PC-9 (cell line): ENCODE results near the gene YIF1B. TPM values are rescaled to one million over a fixed set of nuclear protein-coding genes. Genes with fewer than 3 reads are reported as not detected.

Source experiments
- BruUV-seq: library from RNA; stranded (reverse); fragments of 400-500 nt; replicated peaks from 2 replicates; lab custom pipeline; 2021; lab: Mats Ljungman, UMichigan
- CTCF ChIA-PET: fragments of 300-600 bp; sonication (Branson Sonifier 250); formaldehyde crosslinking; loops from one replicate; lab custom pipeline; 2022; ENCODE audit warnings: antibody characterized with exemption; lab: Charles Lee
- POLR2A ChIA-PET: fragments of 300-600 bp; sonication (Branson Sonifier 250); formaldehyde crosslinking; loops from one replicate; lab custom pipeline; 2022; ENCODE audit warnings: antibody characterized with exemption; ENCODE audit not compliant: unreplicated experiment; lab: Charles Lee
- DNase-seq, 2 experiments: peaks; one replicate each; pipeline versions ENCODE4 v3.0.0 to v3.0.0-alpha.2; 2015 to 2022; ENCODE audit warnings: mixed read lengths in 1 of 2
- H2AFZ ChIP-seq: fragments of 200-600 bp; sonication (generic); 2 replicates; pipeline ENCODE4 v1.8.1; 2017; ENCODE audit warnings: antibody characterized with exemption
- H3F3A ChIP-seq: fragments of 200-600 bp; sonication (generic); 2 replicates; pipeline ENCODE4 v1.8.1; 2017; ENCODE audit warnings: antibody characterized with exemption, mild to moderate bottlenecking, low read depth; ENCODE audit not compliant: insufficient read depth
- H3K27ac ChIP-seq: fragments of 200-600 bp; sonication (generic); 2 replicates; pipeline ENCODE4 v1.6.1; 2016; ENCODE audit warnings: mixed run types
- H3K27me3 ChIP-seq: fragments of 200-600 bp; sonication (generic); 2 replicates; pipeline ENCODE4 v1.6.1; 2016; ENCODE audit warnings: low read depth, mixed run types; ENCODE audit not compliant: insufficient read depth
- H3K36me3 ChIP-seq: fragments of 200-600 bp; sonication (generic); 2 replicates; pipeline ENCODE4 v1.6.1; 2016; ENCODE audit warnings: low read depth, mixed run types
- H3K4me1 ChIP-seq: fragments of 200-600 bp; sonication (generic); replicated peaks from 2 replicates; pipeline ENCODE4 v1.6.1; 2016; ENCODE audit warnings: mixed run types; ENCODE audit not compliant: insufficient read depth
- H3K4me2 ChIP-seq: fragments of 200-600 bp; sonication (generic); 2 replicates; pipeline ENCODE4 v1.6.1; 2017; ENCODE audit warnings: mixed run types
- H3K4me3 ChIP-seq: fragments of 200-600 bp; sonication (generic); 2 replicates; pipeline ENCODE4 v1.6.1; 2016; ENCODE audit warnings: mixed run types
- H3K79me2 ChIP-seq: fragments of 200-600 bp; sonication (generic); 2 replicates; pipeline ENCODE4 v1.6.1; 2017; ENCODE audit warnings: low read depth, mixed run types
- H3K9me2 ChIP-seq: fragments of 200-600 bp; sonication (generic); 2 replicates; pipeline ENCODE4 v1.8.1; 2017; ENCODE audit warnings: mild to moderate bottlenecking; ENCODE audit not compliant: insufficient read depth
- H3K9me3 ChIP-seq: fragments of 200-600 bp; sonication (generic); 2 replicates; pipeline ENCODE4 v1.8.1; 2016; ENCODE audit warnings: low read depth; ENCODE audit not compliant: insufficient read depth
- H4K20me1 ChIP-seq: fragments of 200-600 bp; sonication (generic); 2 replicates; pipeline ENCODE4 v1.8.1; 2017; ENCODE audit not compliant: insufficient read depth
- CTCF ChIP-seq: fragments of 200-600 bp; sonication (generic); conservative IDR thresholded peaks from 2 replicates; pipeline ENCODE4 v1.6.1; 2017; ENCODE audit warnings: mixed run types, antibody characterized with exemption, mild to moderate bottlenecking, moderate library complexity
- EZH2 ChIP-seq: fragments of 200-600 bp; sonication (generic); IDR thresholded peaks from 2 replicates; pipeline ENCODE4 v1.8.0; 2017; ENCODE audit warnings: antibody characterized with exemption, low read depth
- intact Hi-C: fragments of 100-400 bp; cut with micrococcal nuclease; formaldehyde crosslinking; loops from one replicate; pipeline ENCODE4 v1.10.0; 2022; ENCODE audit not compliant: unreplicated experiment
- total RNA-seq: library from RNA; stranded (reverse); gene quantifications from 2 replicates; pipeline ENCODE4 v1.2.3, GENCODE V29; 2021

YIF1B gene
- total RNA-seq, 1 experiment from 2014 or later: 39.8 TPM

GRCh38 chr19:38306236-38306635 lies 9.5 kb downstream of the YIF1B start:
- CTCF ChIA-PET: no interaction called here
- Histone ChIP-seq H3K4me1 (peaks cover 24% of the 10 kb centered on the region), H4K20me1 (peaks cover 3% of the 10 kb centered on the region; the same call in 1 of the 2 replicates), H3K27me3 (no peaks in the 10 kb centered on the region), H3K4me3 (no peak overlapping the region), H3K4me2 (no peak overlapping the region), H3K9me2 (no peaks in the 10 kb centered on the region), H3K27ac (no peak overlapping the region), H2AFZ (no peak overlapping the region), H3F3A (peaks cover 30% of the 10 kb centered on the region), H3K79me2 (peaks cover 41% of the 10 kb centered on the region), H3K9me3 (no peaks in the 10 kb centered on the region), H3K36me3 (peaks cover 3% of the 10 kb centered on the region; the same call in 1 of the 2 replicates)
- TF ChIP-seq CTCF (no peak), EZH2 (no peak)
- intact Hi-C loops: no loop called here
- BruUV-seq: no TSS peak
- no peak for DNase-seq
- POLR2A ChIA-PET: interaction anchor here (0.9 kb wide), 1 partner anchor 61 kb away, joined by 10 read pairs; no protein-coding TSS in a partner anchor

DNA sequence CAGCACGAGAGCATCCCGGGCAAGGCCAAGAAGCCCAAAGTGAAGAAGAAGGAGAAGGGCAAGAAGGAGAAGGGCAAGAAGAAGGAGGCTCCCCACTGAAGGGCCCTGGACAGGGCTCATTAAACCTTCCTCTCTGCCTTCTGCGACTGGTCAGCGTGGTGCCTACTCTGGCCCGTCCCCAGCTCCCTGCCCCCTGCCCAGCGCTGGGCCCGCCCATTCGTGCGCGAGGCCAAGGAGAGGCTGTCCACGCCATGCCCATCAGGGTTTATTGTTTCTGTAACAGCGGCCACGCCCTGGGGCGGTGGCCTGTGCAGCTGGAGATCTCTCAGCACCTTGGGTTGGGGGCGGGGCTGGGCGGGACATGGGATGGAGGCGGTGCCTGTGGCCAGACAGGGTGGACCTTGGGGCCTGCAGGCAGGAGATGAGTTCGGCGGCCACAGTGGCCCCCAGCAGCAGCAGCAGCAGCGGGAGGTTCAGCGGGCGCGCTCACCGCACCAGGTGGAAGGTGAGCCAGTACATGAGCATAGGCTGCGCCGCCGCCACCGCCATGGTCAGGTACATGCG lies 10.8 kb downstream of the YIF1B start:
- peaks cover 41% of the 10 kb centered on the region for H3K79me2 ChIP-seq
- H3K27ac ChIP-seq: peak overlapping the region; percentile 94
- intact Hi-C loops: loop anchor here (1.0 to 2.0 kb wide), 5 partner anchors 10 to 60 kb away; partner anchors contain the start of genes CATSPERG, SPINT2 and YIF1B
- peak; percentile 95 to 98 for DNase-seq
- TF ChIP-seq CTCF: no peak
- no peak for TF ChIP-seq EZH2
- ChIA-PET CTCF (interaction anchor here (0.6 kb wide), 1 partner anchor 8 kb away, joined by 5 read pairs; no protein-coding TSS in a partner anchor), POLR2A (interaction anchor here (0.6 to 1.1 kb wide), 8 partner anchors 14 to 533 kb away, joined by 3 to 12 read pairs (median 5); partner anchors contain the start of genes PSMD8 and SPINT2)
- BruUV-seq: no TSS peak
- peaks cover 33% of the 10 kb centered on the region for H3K4me1 ChIP-seq
- peaks cover 3% of the 10 kb centered on the region; the same call in 1 of the 2 replicates for H3K36me3 ChIP-seq
- H3K9me3 ChIP-seq: no peaks in the 10 kb centered on the region
- H3K4me2 ChIP-seq: peak overlapping the region; percentile 95
- no peaks in the 10 kb centered on the region for H3K27me3 ChIP-seq
- H3K4me3 ChIP-seq: peak overlapping the region; percentile 72
- no peaks in the 10 kb centered on the region for H3K9me2 ChIP-seq
- H3F3A ChIP-seq: peaks cover 39% of the 10 kb centered on the region
- no peak overlapping the region for H2AFZ ChIP-seq
- peaks cover 3% of the 10 kb centered on the region; the same call in 1 of the 2 replicates for H4K20me1 ChIP-seq

DNA sequence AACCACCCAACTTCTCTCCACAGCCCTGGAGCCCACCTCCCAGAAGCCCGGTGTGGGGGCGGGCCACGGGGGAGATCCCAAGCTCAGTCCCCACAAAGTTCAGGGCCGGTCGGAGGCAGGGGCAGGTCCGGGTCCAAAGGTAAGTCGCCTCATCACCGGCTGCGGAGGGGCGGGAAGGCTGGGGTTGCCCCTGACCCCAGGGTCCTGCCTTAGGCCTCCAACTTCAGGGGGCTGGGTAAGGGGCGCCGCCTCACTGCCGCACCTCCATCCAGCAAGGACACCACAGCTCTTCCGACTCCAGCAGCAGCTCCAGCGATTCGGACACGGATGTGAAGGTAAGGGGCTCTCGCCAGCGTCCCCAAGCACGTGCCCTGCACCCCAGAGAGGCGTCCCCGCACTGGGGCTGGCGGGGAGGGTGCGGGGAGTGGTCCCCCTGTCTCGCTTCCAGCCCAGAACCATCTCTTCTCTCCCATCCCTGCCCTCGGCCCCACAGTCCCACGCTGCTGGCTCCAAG lies 11.3 kb downstream of the YIF1B start:
- Histone ChIP-seq H3K27me3 (no peaks in the 10 kb centered on the region), H4K20me1 (peaks cover 3% of the 10 kb centered on the region; the same call in 1 of the 2 replicates), H3K4me1 (peaks cover 39% of the 10 kb centered on the region), H3K9me3 (no peaks in the 10 kb centered on the region), H3K4me3 (peak overlapping the region; percentile 72), H3F3A (peaks cover 44% of the 10 kb centered on the region), H3K27ac (peak overlapping the region; percentile 94), H3K4me2 (peak overlapping the region; percentile 95), H3K9me2 (no peaks in the 10 kb centered on the region), H3K79me2 (peaks cover 41% of the 10 kb centered on the region), H3K36me3 (peaks cover 3% of the 10 kb centered on the region; the same call in 1 of the 2 replicates), H2AFZ (no peak overlapping the region)
- no peak for DNase-seq
- ChIA-PET POLR2A (interaction anchor here (0.6 to 1.1 kb wide), 5 partner anchors 13 to 533 kb away, joined by 3 to 12 read pairs (median 4); partner anchors contain the start of gene PSMD8), CTCF (interaction anchor here (0.6 to 0.7 kb wide), 3 partner anchors 8 to 84 kb away, joined by 3 to 5 read pairs (median 3); partner anchors contain the start of gene GGN)
- intact Hi-C loops: loop anchor here (2.0 kb wide), 2 partner anchors 14 to 60 kb away; no protein-coding TSS in a partner anchor
- TF ChIP-seq EZH2 (no peak), CTCF (no peak)
- TSS peak; percentile 60 for BruUV-seq
